Right atrium auricular region (tissue), 2 donors: ENCODE results near the gene B4GALT2. TPM values are rescaled to one million over a fixed set of nuclear protein-coding genes. Genes with fewer than 3 reads are reported as not detected.
A peak's percentile ranks its signal among the peaks of the same experiment; 100 is the strongest.

ENCODE experiments used
- DNase-seq: peaks from one replicate; pipeline ENCODE4 v3.0.0-alpha.2; 2019; ENCODE audit warnings: low spot score
- H3K27ac ChIP-seq, 2 donors: fragments of 200-600 bp; sonication (generic); 1 replicate in 1 of 2; 2 replicates in 1 of 2; pipeline ENCODE4 v1.5.1; 2016 to 2019
- H3K27me3 ChIP-seq, 2 donors: fragments of 200-600 bp; sonication (generic); one replicate each; pipeline versions ENCODE4 v1.5.1 to v1.6.0; 2017 to 2019
- H3K36me3 ChIP-seq: fragments of 200-600 bp; sonication (generic); one replicate; pipeline ENCODE4 v1.5.1; 2016
- H3K4me1 ChIP-seq, 2 donors: fragments of 200-600 bp; sonication (generic); one replicate each; pipeline versions ENCODE4 v1.5.1 to v1.6.0; 2017 to 2019
- H3K4me3 ChIP-seq, 2 donors: fragments of 200-600 bp; sonication (generic); 1 replicate in 1 of 2; 2 replicates in 1 of 2; pipeline ENCODE4 v1.5.1; 2017 to 2019; ENCODE audit warnings: mild to moderate bottlenecking in 1 of 2, moderate library complexity in 1 of 2
- H3K9me3 ChIP-seq, 2 donors: fragments of 200-600 bp; sonication (generic); one replicate each; pipeline ENCODE4 v1.5.1; 2019
- CTCF ChIP-seq, 2 donors: fragments of 200-600 bp; sonication (generic); IDR thresholded peaks; one replicate each; pipeline ENCODE4 v1.5.1; 2019; ENCODE audit warnings: antibody characterized with exemption in 2 of 2
- total RNA-seq, 2 donors: library from RNA; depleted of rRNA; stranded (reverse); fragments of >200 nt; gene quantifications; one replicate each; pipeline ENCODE4 v1.1.0, GENCODE V29; 2016

The B4GALT2 gene
- total RNA-seq, 2 donors from 2014 or later: 33.0 to 48.5 TPM

GRCh38 chr1:43962324-43962723, 16.7 kb upstream of the B4GALT2 start:
- TF ChIP-seq CTCF (IDR thresholded peaks at IDR 0.05): no peak

GRCh38 chr1:43963006-43963405, 16.0 kb upstream of the B4GALT2 start:
- Histone ChIP-seq H3K27ac (no peak overlapping the region), H3K9me3 (no peaks in the 10 kb centered on the region), H3K4me3 (no peak overlapping the region), H3K36me3 (peaks cover 36% of the 10 kb centered on the region), H3K4me1 (no peaks in the 10 kb centered on the region), H3K27me3 (no peaks in the 10 kb centered on the region)
- DNase-seq: no peak
- TF ChIP-seq CTCF (IDR thresholded peaks at IDR 0.05): no peak

More at GRCh38 chr1:43962324-43962723, 16.7 kb upstream of the B4GALT2 start:
- Histone ChIP-seq H3K9me3 (no peaks in the 10 kb centered on the region), H3K36me3 (peaks cover 43% of the 10 kb centered on the region), H3K27me3 (no peaks in the 10 kb centered on the region), H3K27ac (no peak overlapping the region), H3K4me3 (no peak overlapping the region), H3K4me1 (no peaks in the 10 kb centered on the region)
- no peak for DNase-seq

- TF ChIP-seq CTCF (IDR thresholded peaks at IDR 0.05): no peak
- H3K36me3 ChIP-seq: peaks cover 27% of the 10 kb centered on the region
Measured at GRCh38 chr1:43963890-43964289, 15.1 kb upstream of the B4GALT2 start.

GRCh38 chr1:43965316-43965715, 13.7 kb upstream of the B4GALT2 start:
- no peaks in the 10 kb centered on the region for H3K27me3 ChIP-seq
- no peak for TF ChIP-seq CTCF (IDR thresholded peaks at IDR 0.05)
- H3K36me3 ChIP-seq: peaks cover 16% of the 10 kb centered on the region
- no peak for DNase-seq
- H3K4me3 ChIP-seq: no peak overlapping the region
- no peaks in the 10 kb centered on the region for H3K9me3 ChIP-seq
- H3K27ac ChIP-seq: no peak overlapping the region
- peaks cover 0 to 7% of the 10 kb centered on the region in 2 donors for H3K4me1 ChIP-seq

More at GRCh38 chr1:43963890-43964289, 15.1 kb upstream of the B4GALT2 start:
- H3K9me3 ChIP-seq: no peaks in the 10 kb centered on the region
- no peak overlapping the region for H3K4me3 ChIP-seq
- H3K4me1 ChIP-seq: no peaks in the 10 kb centered on the region
- no peaks in the 10 kb centered on the region for H3K27me3 ChIP-seq
- no peak for DNase-seq
- no peak overlapping the region for H3K27ac ChIP-seq

- H3K36me3 ChIP-seq: peaks cover 6% of the 10 kb centered on the region
- H3K27ac ChIP-seq: no peak overlapping the region
- DNase-seq: no peak
- H3K4me1 ChIP-seq: peaks cover 0 to 18% of the 10 kb centered on the region in 2 donors
- no peaks in the 10 kb centered on the region for H3K9me3 ChIP-seq
- H3K4me3 ChIP-seq: no peak overlapping the region
- no peak for TF ChIP-seq CTCF (IDR thresholded peaks at IDR 0.05)
- no peaks in the 10 kb centered on the region for H3K27me3 ChIP-seq
Measured at GRCh38 chr1:43968348-43968948, 10.6 kb upstream of the B4GALT2 start.

- peak overlapping the region in 1 of 2 donors; percentile 69 for H3K4me3 ChIP-seq
- peaks cover 6% of the 10 kb centered on the region for H3K36me3 ChIP-seq
Measured at GRCh38 chr1:43969416-43969745, 9.6 kb upstream of the B4GALT2 start.

More at GRCh38 chr1:43969416-43969745, 9.6 kb upstream of the B4GALT2 start:
- H3K9me3 ChIP-seq: no peaks in the 10 kb centered on the region
- H3K27me3 ChIP-seq: no peaks in the 10 kb centered on the region
- TF ChIP-seq CTCF (IDR thresholded peaks at IDR 0.05): no peak
- peaks cover 0 to 25% of the 10 kb centered on the region in 2 donors for H3K4me1 ChIP-seq
- no peak for DNase-seq
- no peak overlapping the region for H3K27ac ChIP-seq
